Smooth muscle cell (in vitro differentiated cells): ENCODE results near the gene OSGEP. TPM values are rescaled to one million over a fixed set of nuclear protein-coding genes. Genes with fewer than 3 reads are reported as not detected.

Experiments
- DNase-seq: peaks from one replicate; lab custom pipeline; 2025; ENCODE audit not compliant: unreplicated experiment; lab: John Stamatoyannopoulos, UW
- H2AFZ ChIP-seq: fragments of 200-600 bp; sonication (generic); 2 replicates; pipeline ENCODE4 v1.6.0; 2016; ENCODE audit warnings: antibody characterized with exemption, low read depth, mild to moderate bottlenecking
- H3F3A ChIP-seq: fragments of 200-600 bp; sonication (generic); 2 replicates; pipeline ENCODE4 v1.6.0; 2017; ENCODE audit warnings: antibody characterized with exemption, low read depth
- H3K27ac ChIP-seq: fragments of 200-600 bp; sonication (generic); 2 replicates; pipeline ENCODE4 v1.5.1; 2016; ENCODE audit warnings: low read depth, mild to moderate bottlenecking
- H3K27me3 ChIP-seq: fragments of 200-600 bp; sonication (generic); 2 replicates; pipeline ENCODE4 v1.6.1; 2016; ENCODE audit warnings: low read depth, mild to moderate bottlenecking
- H3K36me3 ChIP-seq: fragments of 200-600 bp; sonication (generic); 2 replicates; pipeline ENCODE4 v1.5.1; 2016; ENCODE audit warnings: low read depth
- H3K4me1 ChIP-seq: fragments of 200-600 bp; sonication (generic); 2 replicates; pipeline ENCODE4 v1.5.1; 2016; ENCODE audit warnings: low read depth
- H3K4me2 ChIP-seq: fragments of 200-600 bp; sonication (generic); 2 replicates; pipeline ENCODE4 v1.6.0; 2016; ENCODE audit warnings: mild to moderate bottlenecking
- H3K4me3 ChIP-seq: fragments of 200-600 bp; sonication (generic); 2 replicates; pipeline ENCODE4 v1.5.1; 2016; ENCODE audit warnings: mild to moderate bottlenecking
- H3K79me2 ChIP-seq: fragments of 200-600 bp; sonication (generic); 2 replicates; pipeline ENCODE4 v1.6.0; 2016; ENCODE audit warnings: low read depth, mild to moderate bottlenecking
- H3K9ac ChIP-seq: fragments of 200-600 bp; sonication (generic); 2 replicates; pipeline ENCODE4 v1.6.0; 2016; ENCODE audit warnings: low read depth
- H3K9me3 ChIP-seq: fragments of 200-600 bp; sonication (generic); replicated peaks from 2 replicates; pipeline ENCODE4 v1.5.1; 2016; ENCODE audit warnings: low read depth
- H4K20me1 ChIP-seq: fragments of 200-600 bp; sonication (generic); 2 replicates; pipeline ENCODE4 v1.6.0; 2016; ENCODE audit warnings: low read depth
- WGBS: methylation state at CpG from one replicate; pipeline ENCODE4 v1.1.7; 2016; ENCODE audit warnings: low lambda C conversion rate; 5-methylcytosine and 5-hydroxymethylcytosine counted together
- polyA plus RNA-seq: library from polyadenylated mRNA; unstranded; fragments of >200 nt; fragmentation: Nextera tagmentation; extraction: Ambion mirVana; gene quantifications from 2 replicates; pipeline ENCODE4 v1.2.1, GENCODE V29; 2016
- total RNA-seq: library from RNA; depleted of rRNA; stranded (reverse); fragments of >200 nt; gene quantifications from 2 replicates; pipeline ENCODE4 v1.2.3, GENCODE V29; 2014
- TF ChIP-seq, protein P1 (sequence below): fragments of 200-600 bp; sonication (generic); IDR thresholded peaks from 2 replicates; pipeline ENCODE4 v1.5.1; 2017; ENCODE audit warnings: borderline replicate concordance, mild to moderate bottlenecking, antibody characterized with exemption; ENCODE audit not compliant: insufficient read depth, poor library complexity, severe bottlenecking

OSGEP gene
- total and polyA plus RNA-seq, 2 experiments from 2014 or later: 21.7 to 33.3 TPM

DNA sequence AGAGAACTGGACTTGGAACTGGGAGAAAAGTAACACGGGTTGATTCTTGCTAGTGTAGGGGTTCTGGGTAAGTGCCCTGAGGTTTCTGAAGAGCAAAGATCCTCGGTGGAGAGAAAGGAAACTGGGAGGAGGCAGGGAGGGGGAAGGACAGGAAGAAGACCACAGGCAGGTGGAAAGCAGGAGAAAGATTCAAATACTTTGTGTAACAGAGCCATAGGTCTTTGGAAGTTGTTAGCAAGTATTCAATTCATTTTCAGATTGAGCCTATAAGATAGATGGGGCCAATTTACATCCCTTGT, 15.9 kb upstream of the OSGEP start:
- H3K27me3 ChIP-seq: no peaks in the 10 kb centered on the region
- peak overlapping the region; percentile 63 for H2AFZ ChIP-seq
- 2% methylated on average over 2 of the region's 2 CpGs for WGBS
- peak overlapping the region; percentile 89 for H3K4me2 ChIP-seq
- H3K4me3 ChIP-seq: peak overlapping the region; percentile 76
- peak overlapping the region; percentile 86 for H3K9ac ChIP-seq
- H3K27ac ChIP-seq: peak overlapping the region; percentile 64
- peaks cover 4% of the 10 kb centered on the region for H3K4me1 ChIP-seq
- peaks cover 4% of the 10 kb centered on the region for H4K20me1 ChIP-seq
- no peak for DNase-seq
- H3K36me3 ChIP-seq: peaks cover 11% of the 10 kb centered on the region
- H3K9me3 ChIP-seq: no peaks in the 10 kb centered on the region
- no peaks in the 10 kb centered on the region for H3F3A ChIP-seq
- H3K79me2 ChIP-seq: peaks cover 4% of the 10 kb centered on the region
- TF ChIP-seq, protein P1, sequence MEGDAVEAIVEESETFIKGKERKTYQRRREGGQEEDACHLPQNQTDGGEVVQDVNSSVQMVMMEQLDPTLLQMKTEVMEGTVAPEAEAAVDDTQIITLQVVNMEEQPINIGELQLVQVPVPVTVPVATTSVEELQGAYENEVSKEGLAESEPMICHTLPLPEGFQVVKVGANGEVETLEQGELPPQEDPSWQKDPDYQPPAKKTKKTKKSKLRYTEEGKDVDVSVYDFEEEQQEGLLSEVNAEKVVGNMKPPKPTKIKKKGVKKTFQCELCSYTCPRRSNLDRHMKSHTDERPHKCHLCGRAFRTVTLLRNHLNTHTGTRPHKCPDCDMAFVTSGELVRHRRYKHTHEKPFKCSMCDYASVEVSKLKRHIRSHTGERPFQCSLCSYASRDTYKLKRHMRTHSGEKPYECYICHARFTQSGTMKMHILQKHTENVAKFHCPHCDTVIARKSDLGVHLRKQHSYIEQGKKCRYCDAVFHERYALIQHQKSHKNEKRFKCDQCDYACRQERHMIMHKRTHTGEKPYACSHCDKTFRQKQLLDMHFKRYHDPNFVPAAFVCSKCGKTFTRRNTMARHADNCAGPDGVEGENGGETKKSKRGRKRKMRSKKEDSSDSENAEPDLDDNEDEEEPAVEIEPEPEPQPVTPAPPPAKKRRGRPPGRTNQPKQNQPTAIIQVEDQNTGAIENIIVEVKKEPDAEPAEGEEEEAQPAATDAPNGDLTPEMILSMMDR: no peak

DNA sequence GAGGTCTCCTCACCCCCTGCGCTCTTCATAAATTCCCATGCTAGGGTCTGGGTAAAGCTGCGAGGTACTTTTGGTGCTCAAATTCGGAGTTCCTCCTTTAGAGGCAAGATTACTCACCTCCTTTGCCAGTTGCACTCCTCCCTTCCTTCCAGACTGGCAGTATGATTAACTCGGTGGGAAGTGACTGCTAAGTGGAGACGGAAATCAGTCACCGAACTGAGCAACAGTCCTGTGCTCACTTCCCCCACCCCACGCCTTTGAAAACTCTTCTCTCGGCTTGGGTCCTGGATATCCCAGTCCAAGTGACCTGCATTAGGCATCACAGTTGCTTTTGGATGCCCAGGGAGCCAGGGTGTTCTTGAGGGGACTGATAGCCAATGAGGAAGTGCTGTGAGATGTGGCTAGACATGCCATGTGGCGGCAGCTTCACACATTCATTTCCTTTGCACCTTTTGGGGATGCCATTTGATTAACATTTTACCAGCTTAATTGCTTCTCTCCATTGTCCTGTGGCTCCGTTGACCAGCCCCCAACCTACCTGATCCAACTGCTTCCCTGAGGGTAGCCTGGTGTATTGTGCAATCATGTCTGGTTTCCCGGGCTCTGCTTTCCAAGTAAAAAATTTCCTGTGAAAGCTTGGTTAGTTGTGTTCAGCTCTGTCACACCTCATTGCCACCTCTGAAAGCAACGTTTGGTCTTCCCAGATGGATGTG, 15.4 kb upstream of the OSGEP start:
- Histone ChIP-seq H3F3A (no peaks in the 10 kb centered on the region), H3K9me3 (no peaks in the 10 kb centered on the region), H3K27me3 (no peaks in the 10 kb centered on the region), H3K36me3 (peaks cover 10% of the 10 kb centered on the region), H2AFZ (peak overlapping the region; percentile 63), H3K79me2 (peaks cover 4% of the 10 kb centered on the region), H3K4me2 (peak overlapping the region; percentile 89), H3K9ac (peak overlapping the region; percentile 86), H3K4me1 (peaks cover 4% of the 10 kb centered on the region), H4K20me1 (peaks cover 4% of the 10 kb centered on the region), H3K27ac (peak overlapping the region; percentile 64), H3K4me3 (peak overlapping the region; percentile 76)
- WGBS: under 1% methylated on average over 12 of the region's 12 CpGs
- DNase-seq: peak; percentile 30
- TF ChIP-seq, protein P1: no peak

DNA sequence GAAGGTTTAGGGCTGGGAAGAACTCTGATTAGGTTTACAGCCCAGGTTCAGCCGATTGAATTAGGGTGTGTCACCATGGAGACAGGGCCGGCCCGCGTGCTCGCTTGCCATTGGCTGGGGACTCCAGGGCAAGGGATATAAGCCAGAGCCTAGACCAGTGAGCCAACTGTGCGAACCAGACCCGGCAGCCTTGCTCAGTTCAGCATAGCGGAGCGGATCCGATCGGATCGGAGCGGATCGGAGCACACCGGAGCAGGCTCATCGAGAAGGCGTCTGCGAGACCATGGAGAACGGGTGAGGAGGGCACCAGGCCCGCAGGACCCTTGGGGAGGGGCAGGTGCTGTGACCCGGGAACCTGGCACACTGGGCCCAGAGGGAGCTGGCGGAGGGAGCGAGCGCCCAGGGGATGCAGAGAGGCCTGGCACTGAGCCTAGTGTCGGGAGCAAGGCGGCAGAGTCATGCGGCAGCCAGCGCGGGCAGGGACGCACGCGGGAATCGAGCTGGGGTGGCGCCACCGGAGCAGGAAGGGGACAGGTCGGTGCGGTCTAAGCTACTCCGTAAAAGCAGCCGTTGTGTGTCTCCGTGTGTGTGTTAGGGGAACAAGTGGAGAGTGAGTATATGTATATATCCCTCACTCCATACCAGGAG, 14.8 kb upstream of the OSGEP start, which contains the start of gene PNP:
Gene PNP (plus strand): TSS at position 165 of the 648 bp plus-strand sequence. CDS start 119 bp downstream, at position 284.
- Histone ChIP-seq H3K4me1 (peaks cover 4% of the 10 kb centered on the region), H3K9me3 (no peaks in the 10 kb centered on the region), H4K20me1 (peaks cover 4% of the 10 kb centered on the region), H3K79me2 (peaks cover 4% of the 10 kb centered on the region), H3K9ac (peak within 1 kb of the TSS; percentile 86), H3K4me2 (peak within 1 kb of the TSS; percentile 89), H2AFZ (peak within 1 kb of the TSS; percentile 63), H3K4me3 (peak within 1 kb of the TSS; percentile 76), H3K27me3 (no peaks in the 10 kb centered on the region), H3K27ac (peak within 1 kb of the TSS; percentile 64), H3F3A (no peaks in the 10 kb centered on the region), H3K36me3 (peaks cover 3% of the 10 kb centered on the region)
- DNase-seq: peak; percentile 63
- TF ChIP-seq, protein P1: no peak
- WGBS: under 1% methylated on average over 40 of the region's 40 CpGs
